NK-92 (cell line): ENCODE data around the gene FAIM2.

Source experiments
- DNase-seq: peaks from one replicate; lab custom pipeline; 2025; ENCODE audit not compliant: unreplicated experiment; lab: John Stamatoyannopoulos, UW

Gene FAIM2

DNA sequence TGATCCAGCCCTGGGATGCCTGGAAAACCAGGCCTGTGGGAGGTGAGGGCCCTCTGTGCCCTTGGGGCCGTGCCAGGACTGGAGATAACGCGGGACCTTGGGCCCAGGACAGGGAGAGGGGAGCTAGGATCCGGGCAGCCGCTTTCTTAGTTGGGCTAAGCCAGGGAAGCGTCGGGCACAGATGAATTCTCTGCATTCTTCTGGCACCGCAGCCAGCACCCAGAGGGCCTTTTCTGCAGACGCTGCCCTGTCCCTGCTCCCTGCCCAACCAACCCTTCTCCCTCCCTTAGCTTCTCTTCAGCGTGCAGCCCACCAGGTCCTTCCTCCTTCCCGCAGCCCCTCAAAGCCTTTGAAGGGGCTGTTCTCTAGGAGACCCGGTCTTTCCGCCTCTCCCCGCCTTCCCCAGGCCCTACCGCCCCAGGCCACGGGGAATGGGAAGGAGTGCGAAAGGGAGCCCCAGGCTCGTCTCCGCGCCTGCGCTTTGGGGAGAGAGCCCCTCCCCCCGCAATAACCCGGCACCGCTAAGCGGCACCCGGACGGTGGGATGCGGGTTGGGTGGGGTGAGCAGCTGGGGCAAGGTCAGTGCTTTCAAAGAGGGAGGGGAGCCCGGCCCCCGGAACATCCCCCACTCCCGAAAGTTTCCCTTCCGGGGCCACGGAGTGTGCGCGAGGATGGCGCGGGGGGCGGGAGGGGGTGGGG is 76.2 kb downstream of the FAIM2 start:
- DNase-seq: no peak

GRCh38 chr12:49827051-49827400 is 76.7 kb downstream of the FAIM2 start:
- DNase-seq: no peak

DNA sequence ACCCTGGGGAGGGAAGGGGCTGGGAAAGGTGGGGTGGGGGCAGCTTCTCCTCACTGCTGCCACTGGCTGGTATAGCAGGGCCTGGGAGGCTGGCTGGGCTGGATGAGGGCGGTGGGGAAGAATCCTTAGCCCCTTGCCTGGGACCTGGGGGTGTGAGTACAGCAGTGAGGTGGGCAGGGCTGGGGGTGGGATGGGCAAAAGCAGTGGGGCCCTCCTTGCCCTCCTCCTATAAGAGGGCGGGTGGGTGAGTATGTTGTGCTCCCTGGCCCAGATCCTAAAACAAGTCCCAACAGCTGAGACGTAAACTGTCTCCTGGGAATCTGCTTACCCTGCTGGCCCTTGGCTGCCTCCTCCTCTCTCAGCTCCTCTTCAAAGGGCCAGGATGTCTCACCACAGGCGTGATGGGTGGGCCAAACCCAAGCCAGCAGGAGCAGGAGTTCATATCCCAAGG is 77.7 kb downstream of the FAIM2 start:
- DNase-seq: no peak

DNA sequence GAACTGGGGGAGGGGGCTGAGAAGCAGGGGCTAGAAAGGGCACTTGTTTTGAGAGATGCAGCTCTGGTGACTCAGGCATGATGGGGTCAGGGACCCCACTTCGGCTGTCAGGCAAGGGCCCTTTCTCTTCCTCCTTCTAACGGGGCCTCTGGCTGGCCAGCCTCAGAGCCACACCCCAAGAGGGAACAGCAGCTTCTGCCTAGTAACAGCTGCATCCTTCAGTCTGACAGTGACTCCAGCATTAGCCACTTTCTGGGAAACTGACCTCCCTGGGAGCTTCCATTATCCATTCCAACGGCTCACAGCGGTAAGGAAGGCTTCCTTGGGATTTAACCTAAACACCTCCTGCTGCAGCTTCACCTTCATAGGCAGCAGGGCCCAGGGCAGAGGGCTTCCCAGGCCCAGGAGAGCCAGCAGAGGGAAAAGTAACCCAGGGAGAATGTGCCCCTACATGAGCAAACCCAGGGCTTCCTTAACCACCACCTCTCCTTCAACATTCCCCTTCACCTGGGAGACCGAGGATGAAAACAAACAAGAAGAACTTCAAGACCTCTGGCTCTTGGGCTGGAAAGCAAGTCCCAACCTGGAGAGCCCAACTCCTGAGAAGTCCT is 78.2 kb downstream of the FAIM2 start:
- no peak for DNase-seq

- DNase-seq: no peak
Measured at GRCh38 chr12:49824895-49825294, 78.8 kb downstream of the FAIM2 start.

- no peak for DNase-seq
Measured at GRCh38 chr12:49824416-49824815, 79.3 kb downstream of the FAIM2 start.

DNA sequence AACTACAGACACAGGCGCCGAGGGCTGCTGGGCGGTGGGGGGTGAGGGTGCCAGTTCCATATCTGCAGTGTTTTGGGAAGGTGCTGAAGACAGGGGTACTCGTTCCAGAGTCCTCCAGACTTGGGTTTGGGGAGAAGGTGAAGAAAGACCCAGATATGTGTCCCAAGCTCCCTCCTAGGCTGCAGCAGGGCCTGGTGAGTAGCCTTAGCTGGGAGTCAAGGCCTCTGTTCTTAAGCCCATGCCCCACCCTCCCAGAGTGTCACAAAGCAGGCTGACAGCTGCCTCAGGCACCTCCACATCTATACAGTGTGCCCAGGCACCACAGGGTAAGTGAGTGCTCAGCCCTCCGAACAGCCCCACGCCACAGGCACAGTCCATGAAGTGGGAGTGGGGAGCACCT is 79.7 kb downstream of the FAIM2 start:
- DNase-seq: no peak

DNA sequence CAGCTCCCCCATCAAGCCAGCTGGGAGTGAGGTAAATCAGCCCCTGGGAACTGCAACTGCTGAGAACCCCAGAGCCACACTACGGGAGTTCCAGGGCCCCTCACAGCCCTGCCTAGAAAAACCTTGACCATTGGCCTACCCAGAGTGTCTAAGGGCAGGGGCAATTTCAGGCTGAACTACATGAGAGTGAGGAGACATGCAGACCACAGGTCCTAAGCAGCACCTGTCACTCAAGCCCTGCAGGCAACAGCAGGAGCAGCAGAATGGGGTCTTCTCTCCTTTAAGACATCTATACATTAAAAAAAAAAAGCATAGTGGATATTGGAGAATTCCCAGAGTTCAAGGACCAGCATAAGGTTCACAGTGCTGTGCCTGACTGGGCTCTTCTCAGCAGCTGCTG is 80.3 kb downstream of the FAIM2 start:
- no peak for DNase-seq

- DNase-seq: no peak
Measured at GRCh38 chr12:49821373-49822287, 82.1 kb downstream of the FAIM2 start.

DNA sequence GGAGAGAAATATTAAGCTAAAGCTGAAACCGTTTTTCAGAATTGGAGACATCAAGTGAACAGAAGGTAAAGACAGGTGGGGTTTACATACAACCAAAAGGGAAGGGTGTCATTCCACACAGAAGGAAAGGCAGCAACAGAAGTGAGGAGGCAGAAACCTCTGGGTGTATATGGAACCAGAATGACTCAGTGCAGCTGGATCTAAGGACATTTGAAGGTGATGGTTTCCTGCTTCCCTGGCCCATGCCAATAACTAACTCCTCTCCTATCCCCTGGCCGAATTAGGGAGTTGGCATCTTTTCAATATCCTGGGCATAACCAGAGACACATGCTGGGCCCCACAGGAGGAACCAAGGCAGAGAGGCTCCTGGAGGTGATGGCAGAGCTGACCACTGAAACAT is 83.9 kb downstream of the FAIM2 start:
- no peak for DNase-seq

- DNase-seq: no peak
Measured at GRCh38 chr12:49818241-49818895, 85.3 kb downstream of the FAIM2 start.
